Ishikawa (cell line): ENCODE data around the gene RPTOR.

Source experiments
- CEBPB ChIP-seq: IDR thresholded peaks from 2 replicates; pipeline ENCODE4 v1.6.1; 2012
- CREB1 ChIP-seq: IDR thresholded peaks from 2 replicates; pipeline ENCODE4 v1.6.1; 2012; ENCODE audit warnings: low read depth
- EGR1 ChIP-seq: IDR thresholded peaks from 2 replicates; pipeline ENCODE4 v1.6.1; 2012
- EP300 ChIP-seq: IDR thresholded peaks from 2 replicates; pipeline ENCODE4 v1.6.1; 2012; ENCODE audit warnings: borderline replicate concordance
- FOXM1 ChIP-seq: IDR thresholded peaks from 2 replicates; pipeline ENCODE4 v1.6.1; 2012; ENCODE audit warnings: low read depth, borderline replicate concordance
- NFIC ChIP-seq: IDR thresholded peaks from 2 replicates; pipeline ENCODE4 v1.6.1; 2012
- RAD21 ChIP-seq: IDR thresholded peaks from 2 replicates; pipeline ENCODE4 v1.6.1; 2012; ENCODE audit warnings: low read depth
- TAF1 ChIP-seq: IDR thresholded peaks from 2 replicates; pipeline ENCODE4 v1.6.1; 2012; ENCODE audit warnings: low read depth, mild to moderate bottlenecking
- TCF12 ChIP-seq: IDR thresholded peaks from 2 replicates; pipeline ENCODE4 v1.6.1; 2012; ENCODE audit warnings: low read depth
- TEAD4 ChIP-seq: IDR thresholded peaks from 2 replicates; pipeline ENCODE4 v1.6.1; 2012
- YY1 ChIP-seq: IDR thresholded peaks from 2 replicates; pipeline ENCODE4 v1.6.1; 2012; ENCODE audit warnings: low read depth
- ZBTB7A ChIP-seq: IDR thresholded peaks from 2 replicates; pipeline ENCODE4 v1.6.1; 2012; ENCODE audit warnings: low read depth
- TF ChIP-seq, protein P1 (sequence below): IDR thresholded peaks from 2 replicates; pipeline ENCODE4 v1.6.1; 2012
- TF ChIP-seq, protein P2 (sequence below): IDR thresholded peaks from 2 replicates; pipeline ENCODE4 v1.6.1; 2012
- TF ChIP-seq, protein P3 (sequence below): IDR thresholded peaks from 2 replicates; pipeline ENCODE4 v1.6.1; 2012; ENCODE audit warnings: low read depth, mild to moderate bottlenecking

Gene RPTOR

DNA sequence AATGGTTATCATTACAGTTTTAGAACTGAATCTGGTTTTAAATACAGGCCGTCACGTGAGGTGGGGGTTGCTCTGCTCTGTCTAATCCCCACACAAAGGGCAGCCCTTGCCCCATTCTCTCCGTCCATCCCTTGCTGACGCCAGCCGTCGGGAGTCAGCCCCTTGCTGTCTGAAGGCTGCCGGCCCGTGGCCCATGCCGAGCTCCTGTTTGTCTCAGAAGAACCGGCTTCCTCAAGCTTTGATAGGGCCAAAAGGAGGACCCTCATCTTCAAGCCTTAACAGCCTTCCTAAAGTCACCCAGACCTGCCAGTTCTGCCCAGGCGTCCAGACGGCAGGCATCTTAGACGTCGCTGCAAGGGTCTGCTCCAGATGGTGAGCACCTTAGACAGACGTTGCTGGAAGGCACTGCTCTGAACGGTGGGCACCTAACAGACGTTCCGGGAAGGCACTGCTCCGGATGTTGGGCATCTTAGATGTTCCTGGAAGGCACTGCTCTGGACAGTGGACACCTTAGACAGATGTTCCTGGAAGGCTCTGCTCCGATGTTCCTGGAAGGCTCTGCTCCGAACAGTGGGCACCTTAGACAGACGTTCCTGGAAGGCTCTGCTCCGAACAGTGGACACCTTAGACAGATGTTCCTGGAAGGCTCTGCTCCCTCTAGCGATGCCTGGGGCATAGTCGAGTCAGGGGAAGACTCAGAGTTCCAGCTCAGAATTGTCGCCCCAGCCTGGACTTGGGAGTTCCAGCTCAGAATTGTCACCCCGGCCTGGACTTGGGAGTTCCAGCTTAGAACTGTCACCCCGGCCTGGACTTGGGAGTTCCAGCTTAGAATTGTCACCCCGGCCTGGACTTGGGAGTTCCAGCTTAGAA is 411.9 kb downstream of the RPTOR start:
- TF ChIP-seq RAD21 (no peak), CEBPB (no peak), YY1 (no peak), EP300 (no peak), CREB1 (no peak), ZBTB7A (no peak), TAF1 (no peak), TEAD4 (no peak), NFIC (no peak), EGR1 (no peak), TCF12 (no peak), FOXM1 (no peak)
- TF ChIP-seq, protein P1, sequence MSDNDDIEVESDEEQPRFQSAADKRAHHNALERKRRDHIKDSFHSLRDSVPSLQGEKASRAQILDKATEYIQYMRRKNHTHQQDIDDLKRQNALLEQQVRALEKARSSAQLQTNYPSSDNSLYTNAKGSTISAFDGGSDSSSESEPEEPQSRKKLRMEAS: no peak
- TF ChIP-seq, protein P2, sequence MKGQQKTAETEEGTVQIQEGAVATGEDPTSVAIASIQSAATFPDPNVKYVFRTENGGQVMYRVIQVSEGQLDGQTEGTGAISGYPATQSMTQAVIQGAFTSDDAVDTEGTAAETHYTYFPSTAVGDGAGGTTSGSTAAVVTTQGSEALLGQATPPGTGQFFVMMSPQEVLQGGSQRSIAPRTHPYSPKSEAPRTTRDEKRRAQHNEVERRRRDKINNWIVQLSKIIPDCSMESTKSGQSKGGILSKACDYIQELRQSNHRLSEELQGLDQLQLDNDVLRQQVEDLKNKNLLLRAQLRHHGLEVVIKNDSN: no peak
- TF ChIP-seq, protein P3, sequence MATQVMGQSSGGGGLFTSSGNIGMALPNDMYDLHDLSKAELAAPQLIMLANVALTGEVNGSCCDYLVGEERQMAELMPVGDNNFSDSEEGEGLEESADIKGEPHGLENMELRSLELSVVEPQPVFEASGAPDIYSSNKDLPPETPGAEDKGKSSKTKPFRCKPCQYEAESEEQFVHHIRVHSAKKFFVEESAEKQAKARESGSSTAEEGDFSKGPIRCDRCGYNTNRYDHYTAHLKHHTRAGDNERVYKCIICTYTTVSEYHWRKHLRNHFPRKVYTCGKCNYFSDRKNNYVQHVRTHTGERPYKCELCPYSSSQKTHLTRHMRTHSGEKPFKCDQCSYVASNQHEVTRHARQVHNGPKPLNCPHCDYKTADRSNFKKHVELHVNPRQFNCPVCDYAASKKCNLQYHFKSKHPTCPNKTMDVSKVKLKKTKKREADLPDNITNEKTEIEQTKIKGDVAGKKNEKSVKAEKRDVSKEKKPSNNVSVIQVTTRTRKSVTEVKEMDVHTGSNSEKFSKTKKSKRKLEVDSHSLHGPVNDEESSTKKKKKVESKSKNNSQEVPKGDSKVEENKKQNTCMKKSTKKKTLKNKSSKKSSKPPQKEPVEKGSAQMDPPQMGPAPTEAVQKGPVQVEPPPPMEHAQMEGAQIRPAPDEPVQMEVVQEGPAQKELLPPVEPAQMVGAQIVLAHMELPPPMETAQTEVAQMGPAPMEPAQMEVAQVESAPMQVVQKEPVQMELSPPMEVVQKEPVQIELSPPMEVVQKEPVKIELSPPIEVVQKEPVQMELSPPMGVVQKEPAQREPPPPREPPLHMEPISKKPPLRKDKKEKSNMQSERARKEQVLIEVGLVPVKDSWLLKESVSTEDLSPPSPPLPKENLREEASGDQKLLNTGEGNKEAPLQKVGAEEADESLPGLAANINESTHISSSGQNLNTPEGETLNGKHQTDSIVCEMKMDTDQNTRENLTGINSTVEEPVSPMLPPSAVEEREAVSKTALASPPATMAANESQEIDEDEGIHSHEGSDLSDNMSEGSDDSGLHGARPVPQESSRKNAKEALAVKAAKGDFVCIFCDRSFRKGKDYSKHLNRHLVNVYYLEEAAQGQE: no peak

DNA sequence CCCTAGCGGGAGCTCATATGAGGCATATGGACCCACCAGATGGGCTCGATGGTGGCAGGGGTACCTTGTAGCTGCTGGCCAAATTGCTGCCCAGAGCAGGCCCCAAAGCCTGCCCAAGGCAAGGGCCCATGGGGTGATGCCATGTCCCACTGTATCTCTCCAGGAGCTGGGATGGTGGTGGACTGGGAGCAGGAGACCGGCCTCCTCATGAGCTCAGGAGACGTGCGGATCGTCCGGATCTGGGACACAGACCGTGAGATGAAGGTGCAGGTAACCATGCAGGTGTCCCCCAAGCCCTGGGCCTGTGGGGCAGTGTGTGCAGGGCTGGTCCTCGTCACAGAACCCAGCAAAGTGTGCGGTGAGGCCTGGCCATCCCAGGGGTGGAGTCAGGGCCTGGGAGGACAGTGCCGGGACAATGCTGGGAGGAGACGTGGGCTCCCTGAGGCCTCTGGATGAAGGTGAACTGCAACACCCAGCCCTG is 412.9 kb downstream of the RPTOR start:
- no peak for TF ChIP-seq CREB1
- TF ChIP-seq, protein P3: no peak
- TF ChIP-seq TAF1: no peak
- TF ChIP-seq EGR1: no peak
- TF ChIP-seq FOXM1: no peak
- no peak for TF ChIP-seq YY1
- TF ChIP-seq, protein P2: no peak
- no peak for TF ChIP-seq TCF12
- no peak for TF ChIP-seq NFIC
- no peak for TF ChIP-seq ZBTB7A
- TF ChIP-seq EP300: no peak

DNA sequence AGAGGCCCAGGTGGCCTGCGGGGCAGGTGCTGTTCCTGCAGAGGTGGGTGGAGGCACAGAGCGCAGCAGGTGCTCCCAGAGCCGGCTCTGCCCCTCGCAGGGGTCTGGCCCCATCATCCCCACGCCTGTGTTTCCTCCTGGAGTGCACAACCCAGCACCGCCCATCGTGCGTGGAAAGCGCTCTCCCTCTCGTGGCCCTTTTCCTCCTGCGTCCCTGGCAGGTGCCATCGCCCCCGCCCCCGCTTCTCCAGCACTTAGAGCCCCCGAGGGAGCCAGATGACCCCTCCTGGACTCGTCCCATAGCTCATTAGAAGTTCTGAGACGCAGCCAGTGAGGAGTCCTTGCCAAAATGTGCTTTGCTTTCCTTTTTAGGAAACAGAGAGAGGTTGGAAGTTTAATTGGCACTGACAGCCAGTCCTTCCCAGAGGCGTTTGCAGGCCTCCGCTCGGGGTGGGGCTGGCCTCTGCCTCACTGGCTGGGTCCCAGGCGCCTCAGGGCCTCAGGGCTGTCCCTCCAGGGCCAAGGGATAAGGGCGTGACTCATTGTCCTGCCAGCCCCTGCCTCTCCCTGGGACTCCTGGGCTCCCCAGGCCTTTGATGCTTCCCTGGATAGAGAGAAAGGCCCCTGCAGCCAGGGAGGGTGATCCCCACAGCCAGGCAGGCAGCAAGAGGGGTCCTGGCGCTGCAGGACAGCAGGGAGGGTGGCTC is 414.8 kb downstream of the RPTOR start:
- TF ChIP-seq TAF1 (no peak), NFIC (no peak), TEAD4 (no peak), EP300 (no peak), CREB1 (no peak), FOXM1 (no peak), EGR1 (no peak), CEBPB (no peak), ZBTB7A (no peak), RAD21 (no peak), YY1 (no peak), TCF12 (no peak)
- TF ChIP-seq, protein P3: no peak
- TF ChIP-seq, protein P2: no peak
- TF ChIP-seq, protein P1: no peak
